CD4-positive, alpha-beta T cell treated with Interferon alpha-2 for 1 hour (primary cell): Measurements from ENCODE around the gene NEB.
A peak's percentile ranks its signal among the peaks of the same experiment; 100 is the strongest.
"Not testable (repeated sequence)": the region's sequence is repeated elsewhere in the genome, so short reads cannot be mapped to it uniquely, and the experiment has no call there.

Experiments
- DNase-seq, 2 donors: peaks; one replicate each; pipeline ENCODE4 v3.0.0-alpha.2; 2020 to 2022

The NEB gene

DNA sequence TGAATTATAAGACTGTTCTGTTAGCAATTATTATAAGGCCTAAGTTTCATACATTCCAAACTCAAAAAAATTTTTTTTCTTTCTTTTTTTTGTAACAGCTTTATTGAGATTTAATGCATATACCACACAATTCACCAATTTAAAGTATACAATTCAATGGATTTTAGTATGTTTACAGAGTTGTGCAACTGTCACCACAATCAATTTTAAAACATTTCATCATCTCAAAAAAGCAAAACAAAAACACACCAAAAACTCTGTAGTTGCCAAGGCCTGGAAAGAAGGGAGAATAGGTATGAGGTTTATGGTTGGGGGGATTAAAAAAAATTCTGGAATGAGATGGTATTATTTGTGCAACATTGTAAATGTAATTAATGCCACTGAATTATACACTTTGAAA, 36.1 kb downstream of the NEB start:
- DNase-seq: not testable (repeated sequence)

GRCh38 chr2:151695778-151696177, 38.5 kb downstream of the NEB start:
- no peak for DNase-seq

GRCh38 chr2:151691631-151692030, 42.6 kb downstream of the NEB start:
- DNase-seq: no peak

- no peak for DNase-seq
Observed at GRCh38 chr2:151688719-151689118, 45.6 kb downstream of the NEB start.

DNA sequence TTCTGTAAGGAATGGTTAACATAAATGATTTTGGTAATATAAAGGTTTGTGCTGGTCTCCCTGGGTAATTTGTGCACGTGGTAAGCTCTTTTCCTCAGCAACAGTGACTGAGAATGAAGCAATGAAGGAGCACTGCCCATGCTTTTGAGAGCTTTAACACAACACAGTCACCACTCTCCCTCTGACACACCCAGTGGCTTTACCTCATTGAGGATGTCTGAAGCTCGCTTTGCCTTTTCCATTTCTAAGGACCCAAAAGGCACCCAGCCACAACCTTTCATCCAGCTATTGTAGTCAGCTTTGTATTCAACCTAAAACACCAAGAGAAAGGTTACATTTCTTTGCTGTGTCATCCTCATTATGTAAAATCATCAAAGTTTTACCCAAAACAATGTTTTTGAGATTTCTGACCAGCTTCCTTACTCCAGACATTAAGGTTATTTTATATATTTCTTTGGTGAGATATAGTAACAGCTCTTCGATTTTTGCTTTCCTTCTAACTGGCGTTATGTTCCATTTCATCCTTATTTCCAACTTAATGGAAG, 51.7 kb downstream of the NEB start:
- DNase-seq: no peak

GRCh38 chr2:151681051-151681450, 53.2 kb downstream of the NEB start:
- DNase-seq: no peak

- DNase-seq: no peak
Observed at GRCh38 chr2:151679994-151680393, 54.3 kb downstream of the NEB start.

- DNase-seq: no peak
Observed at GRCh38 chr2:151678849-151679248, 55.4 kb downstream of the NEB start.

DNA sequence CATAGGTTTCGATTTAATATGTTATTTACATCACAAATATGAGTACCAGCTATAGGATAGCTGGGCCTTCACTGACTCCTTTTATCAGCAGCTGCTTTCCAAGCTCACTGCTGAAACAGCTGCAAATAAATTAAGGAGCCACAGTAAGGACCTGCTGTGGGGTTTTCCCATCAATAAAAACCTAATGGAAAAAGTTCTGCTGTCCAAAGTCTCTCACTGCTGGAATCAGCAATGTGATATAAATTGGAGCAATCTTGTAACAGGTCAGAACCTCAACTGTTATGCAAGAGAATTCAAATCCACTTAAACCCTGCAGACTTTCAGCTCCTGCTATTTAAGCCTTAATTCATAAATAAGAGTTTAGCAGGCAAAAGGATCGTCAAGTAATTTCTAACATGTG, 61.3 kb downstream of the NEB start:
- no peak for DNase-seq

DNA sequence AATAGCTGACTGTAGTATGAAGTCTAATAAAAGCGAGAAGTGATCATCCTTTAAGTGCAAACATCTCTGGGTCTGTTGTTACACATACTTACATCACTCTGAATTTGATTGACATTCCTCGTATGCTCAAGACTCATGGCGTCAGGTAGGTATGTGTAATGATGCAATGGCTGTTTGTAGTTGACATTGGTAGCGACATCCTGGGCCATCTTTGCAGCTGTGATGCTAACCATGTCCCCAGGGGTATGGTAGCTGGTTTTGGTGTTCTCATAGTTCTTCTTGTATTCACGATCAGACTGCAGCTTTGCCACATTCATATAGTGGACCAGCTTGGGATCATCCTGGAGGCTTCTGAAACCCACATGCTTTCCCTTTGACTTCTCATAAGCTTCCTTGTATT, 62.0 kb downstream of the NEB start:
- no peak for DNase-seq

GRCh38 chr2:151670846-151671597, 63.3 kb downstream of the NEB start:
- no peak for DNase-seq

- DNase-seq: no peak
Observed at GRCh38 chr2:151670346-151670745, 63.9 kb downstream of the NEB start.

- peak; percentile 2 to 32 for DNase-seq
Observed at GRCh38 chr2:151669585-151670081, 64.6 kb downstream of the NEB start.

- DNase-seq: no peak
Observed at GRCh38 chr2:151668737-151669136, 65.5 kb downstream of the NEB start.

- DNase-seq: no peak
Observed at GRCh38 chr2:151665959-151666358, 68.3 kb downstream of the NEB start.

DNA sequence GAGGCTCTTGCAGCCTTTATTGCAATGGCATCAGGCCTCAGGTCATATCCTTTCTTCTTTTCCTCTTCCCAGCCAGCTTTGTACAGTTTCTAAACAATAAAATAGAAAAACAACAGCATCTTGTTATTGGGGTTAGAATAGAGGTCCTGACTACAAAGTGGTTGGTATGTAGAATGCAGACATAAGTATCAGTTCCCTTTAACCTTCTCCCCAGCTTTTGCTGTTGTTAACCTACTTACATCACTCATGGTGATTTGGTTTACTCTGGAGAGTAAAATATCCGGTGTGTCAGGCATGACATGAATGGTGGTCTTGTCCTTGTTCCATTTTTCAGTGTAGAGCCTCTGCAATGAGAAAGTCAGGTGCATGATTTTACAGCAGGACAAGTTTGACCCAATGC, 69.8 kb downstream of the NEB start:
- DNase-seq: no peak

- no peak for DNase-seq
Observed at GRCh38 chr2:151661625-151662024, 72.7 kb downstream of the NEB start.

GRCh38 chr2:151658081-151658480, 76.2 kb downstream of the NEB start:
- no peak for DNase-seq

DNA sequence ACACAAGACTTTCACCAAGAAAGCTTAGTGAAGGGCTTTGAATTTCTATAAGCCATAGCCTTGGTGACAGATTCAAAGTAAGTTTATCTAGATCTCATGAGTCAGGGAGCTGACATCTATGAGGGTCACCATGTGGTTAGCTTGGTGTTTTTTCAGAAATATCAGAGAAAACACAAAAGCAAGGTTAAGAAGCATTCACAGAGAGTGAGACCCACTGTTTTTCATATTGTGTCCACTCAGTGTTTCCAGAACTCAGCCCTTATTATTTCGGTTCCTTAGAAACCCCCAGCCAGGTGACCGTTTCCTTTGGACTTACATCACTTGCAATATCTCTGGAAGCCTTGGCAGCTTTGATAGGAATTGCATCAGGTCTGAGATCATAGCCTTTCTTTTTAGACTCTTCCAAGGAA, 76.6 kb downstream of the NEB start:
- no peak for DNase-seq

DNA sequence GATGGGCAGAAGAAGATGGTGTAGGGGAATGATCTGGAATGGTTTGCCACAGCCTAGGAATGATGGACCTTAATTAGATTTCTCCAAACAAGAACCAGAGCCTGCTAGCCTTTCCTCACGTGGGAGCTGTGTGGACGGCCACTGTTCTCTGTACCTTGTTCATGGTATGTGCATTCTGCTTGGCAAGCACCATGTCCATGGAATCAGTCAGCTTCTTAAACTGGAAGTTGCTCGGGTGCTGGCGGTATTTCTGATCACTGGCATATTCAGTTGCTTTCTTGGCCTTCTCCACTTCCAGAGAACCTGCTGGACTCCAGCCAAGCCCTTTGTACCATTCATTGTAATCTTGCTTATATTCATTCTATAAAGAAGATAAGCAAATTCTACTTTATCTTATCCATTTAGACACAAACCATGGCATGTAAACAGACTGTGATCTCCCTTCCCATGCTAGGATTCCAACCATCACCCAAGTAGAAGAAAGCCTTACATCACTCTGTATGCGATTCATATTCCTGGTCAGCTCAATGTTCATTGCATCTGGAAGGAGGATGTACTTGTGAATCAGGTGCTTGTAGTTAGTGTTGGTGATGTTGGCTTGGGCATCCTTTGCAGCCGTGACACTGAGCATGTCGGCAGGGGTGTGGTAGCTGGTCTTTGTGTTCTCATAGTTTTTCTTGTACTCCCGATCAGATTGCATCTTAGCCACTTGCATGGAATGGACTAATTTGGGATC, 78.4 kb downstream of the NEB start:
- DNase-seq: no peak

DNA sequence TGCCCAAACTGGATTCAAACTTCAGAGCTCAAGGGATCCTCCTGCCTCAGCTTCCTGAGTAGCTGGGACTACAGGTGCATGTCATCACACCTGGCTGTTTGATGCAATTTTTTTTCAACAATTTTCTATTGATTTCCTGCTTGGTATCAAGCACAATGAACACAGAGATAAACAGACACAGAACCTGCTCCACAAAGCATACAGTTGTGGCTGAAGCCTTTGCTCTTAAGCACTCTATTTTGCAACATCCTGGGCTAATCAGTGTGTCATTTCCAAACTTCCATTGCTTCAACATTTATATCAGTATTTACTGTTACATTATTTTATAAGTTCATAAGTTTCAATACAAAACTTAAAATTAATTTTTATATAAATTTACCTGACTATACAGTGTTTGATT, 79.4 kb downstream of the NEB start:
- DNase-seq: no peak

DNA sequence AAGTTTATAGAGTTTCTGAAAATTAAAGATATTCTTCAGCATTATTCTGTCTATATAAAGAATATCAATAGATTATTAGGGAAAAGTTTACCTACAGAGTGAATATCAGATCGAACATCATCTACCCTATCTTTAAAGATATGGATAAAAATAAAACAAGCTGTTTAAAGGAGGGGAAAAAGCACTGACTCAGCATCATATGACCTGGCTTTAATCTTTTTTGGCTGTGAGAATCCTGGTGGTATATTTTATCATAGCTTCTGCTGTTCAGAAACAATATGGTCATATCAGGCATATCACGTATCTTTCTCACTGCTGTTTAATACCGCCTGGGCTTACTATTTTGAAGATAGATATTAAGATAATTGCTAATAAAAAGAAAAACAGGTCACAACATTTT, 80.2 kb downstream of the NEB start:
- no peak for DNase-seq

- no peak for DNase-seq
Observed at GRCh38 chr2:151651274-151651673, 83.0 kb downstream of the NEB start.

GRCh38 chr2:151650456-151650855, 83.8 kb downstream of the NEB start:
- no peak for DNase-seq
